Endothelial cell of umbilical vein (primary cell): ENCODE measurements around the gene EEFSEC. TPM values are rescaled to one million over a fixed set of nuclear protein-coding genes. Genes with fewer than 3 reads are reported as not detected.

Experiments used
- BruUV-seq: library from RNA; stranded (reverse); fragments of 400-500 nt; replicated peaks from 2 replicates; lab custom pipeline; 2021; lab: Mats Ljungman, UMichigan
- CTCF ChIA-PET: fragments of 300-600, 350-600 bp; sonication (Branson Sonifier 250); formaldehyde crosslinking; loops from one replicate; lab custom pipeline; 2021; ENCODE audit warnings: antibody characterized with exemption, inconsistent platforms; lab: Charles Lee
- POLR2A ChIA-PET: fragments of 300-600, 350-600 bp; sonication (Branson Sonifier 250); formaldehyde crosslinking; loops from one replicate; lab custom pipeline; 2021; ENCODE audit warnings: antibody characterized with exemption, inconsistent platforms; lab: Charles Lee
- DNase-seq: peaks from one replicate; pipeline ENCODE4 v3.0.0-alpha.2; 2011; ENCODE audit warnings: low read depth, low spot score
- FAIRE-seq: peaks from 2 replicates; lab custom pipeline; 2011; peaks lifted over from hg19 to GRCh38; lab: Jason Lieb, UNC
- H2AFZ ChIP-seq: 2 replicates; pipeline ENCODE4 v1.6.0; 2012; ENCODE audit warnings: low read depth, low read length, control low read depth, inconsistent platforms
- H3K27ac ChIP-seq: 2 replicates; pipeline ENCODE4 v1.5.1; 2011; ENCODE audit warnings: low read depth, mild to moderate bottlenecking, control low read depth, low read length, moderate library complexity; ENCODE audit not compliant: insufficient read depth
- H3K27me3 ChIP-seq, 2 experiments: 2 replicates each; pipeline versions ENCODE4 v1.6.0 to v1.6.1; 2011; ENCODE audit warnings: low read length in 2 of 2, mixed read lengths in 1 of 2; ENCODE audit not compliant: control insufficient read depth in 2 of 2, insufficient read depth in 2 of 2
- H3K36me3 ChIP-seq, 2 experiments: 2 replicates in 1 of 2; 3 replicates in 1 of 2; pipeline ENCODE4 v1.5.1; 2011; ENCODE audit warnings: low read length in 2 of 2, mild to moderate bottlenecking in 1 of 2, moderate library complexity in 1 of 2; ENCODE audit not compliant: control insufficient read depth in 2 of 2, insufficient read depth in 2 of 2; ENCODE audit errors: extremely low read depth in 1 of 2
- H3K4me1 ChIP-seq: 3 replicates; pipeline ENCODE4 v1.5.1; 2011; ENCODE audit warnings: mild to moderate bottlenecking, low read length; ENCODE audit not compliant: control insufficient read depth, insufficient read depth; ENCODE audit errors: extremely low read depth
- H3K4me2 ChIP-seq: 2 replicates; pipeline ENCODE4 v1.6.1; 2011; ENCODE audit warnings: low read length, control low read depth, mixed read lengths; ENCODE audit not compliant: insufficient read depth
- H3K4me3 ChIP-seq, 3 experiments: fragments of 200-600 bp in 1 of 3; sonication (generic), shearing (Covaris generic) in 1 of 3; replicated peaks in 1 of 3; 2 replicates each; pipeline ENCODE4 v1.5.1; 2011 to 2016; ENCODE audit warnings: control low read depth in 3 of 3, low read length in 3 of 3, mild to moderate bottlenecking in 2 of 3, inconsistent platforms in 1 of 3, low read depth in 1 of 3, moderate library complexity in 1 of 3; ENCODE audit not compliant: insufficient read depth in 1 of 3
- H3K79me2 ChIP-seq: 2 replicates; pipeline ENCODE4 v1.6.0; 2012; ENCODE audit warnings: low read length, inconsistent platforms; ENCODE audit not compliant: control insufficient read depth, insufficient read depth
- H3K9ac ChIP-seq: replicated peaks from 2 replicates; pipeline ENCODE3; 2011; ENCODE audit warnings: low read length, control low read depth; ENCODE audit not compliant: insufficient read depth; ENCODE audit errors: extremely low read depth
- H3K9me1 ChIP-seq: replicated peaks from 3 replicates; pipeline ENCODE4 v1.6.0; 2011; ENCODE audit warnings: mild to moderate bottlenecking, low read length; ENCODE audit not compliant: control insufficient read depth, insufficient read depth; ENCODE audit errors: extremely low read depth
- H3K9me3 ChIP-seq: replicated peaks from 2 replicates; pipeline ENCODE4 v1.5.1; 2012; ENCODE audit warnings: low read length, inconsistent platforms; ENCODE audit not compliant: control insufficient read depth, insufficient read depth
- H4K20me1 ChIP-seq: replicated peaks from 2 replicates; pipeline ENCODE3; 2011; ENCODE audit warnings: mild to moderate bottlenecking, low read length; ENCODE audit not compliant: control insufficient read depth, insufficient read depth; ENCODE audit errors: extremely low read depth
- CTCF ChIP-seq, 2 donors: IDR thresholded peaks; 1 replicate in 1 of 2; 2 replicates in 1 of 2; pipeline ENCODE4 v1.5.1; 2011; ENCODE audit warnings: low read length in 2 of 2, mild to moderate bottlenecking in 2 of 2, moderate library complexity in 2 of 2, control low read depth in 1 of 2, inconsistent platforms in 1 of 2, low read depth in 1 of 2; ENCODE audit not compliant: insufficient read depth in 1 of 2; ENCODE audit errors: extremely low read depth in 1 of 2
- EZH2 ChIP-seq: IDR thresholded peaks from 2 replicates; pipeline ENCODE4 v1.6.1; 2012; ENCODE audit warnings: borderline replicate concordance, low read depth, mild to moderate bottlenecking, moderate library complexity, low read length, inconsistent platforms; ENCODE audit not compliant: severe bottlenecking
- FOS ChIP-seq: IDR thresholded peaks from 2 replicates; pipeline ENCODE4 v1.6.1; 2011; ENCODE audit warnings: mild to moderate bottlenecking, low read length, moderate library complexity, borderline replicate concordance; ENCODE audit not compliant: insufficient read depth
- GATA2 ChIP-seq: IDR thresholded peaks from 2 replicates; pipeline ENCODE4 v1.7.0; 2011; ENCODE audit warnings: low read depth, mild to moderate bottlenecking, moderate library complexity, mixed read lengths, low read length; ENCODE audit not compliant: insufficient read length, insufficient read depth
- JUN ChIP-seq: IDR thresholded peaks from 2 replicates; pipeline ENCODE4 v1.6.1; 2011; ENCODE audit warnings: borderline replicate concordance, low read depth; ENCODE audit not compliant: insufficient read length, insufficient read depth
- MAX ChIP-seq: IDR thresholded peaks from 2 replicates; pipeline ENCODE4 v1.6.1; 2011; ENCODE audit not compliant: insufficient read depth, insufficient read length
- MYC ChIP-seq: IDR thresholded peaks from one replicate; pipeline ENCODE4 v1.6.1; 2011; ENCODE audit warnings: mild to moderate bottlenecking, low read depth, low read length
- POLR2A ChIP-seq: IDR thresholded peaks from 2 replicates; pipeline ENCODE4 v1.6.1; 2012; ENCODE audit warnings: low read depth, mild to moderate bottlenecking, control low read depth, low read length
- POLR2AphosphoS5 ChIP-seq: IDR thresholded peaks from 2 replicates; pipeline ENCODE4 v1.6.1; 2012; ENCODE audit warnings: low read depth, mild to moderate bottlenecking, control low read depth, low read length, moderate library complexity; ENCODE audit not compliant: insufficient read depth
- dilution Hi-C: fragments of 300-500 bp; cut with MboI; formaldehyde crosslinking; loops from one replicate; pipeline ENCODE4 v1.15.0; 2019; ENCODE audit warnings: low sequenced_read_pairs; ENCODE audit not compliant: extremely low pct_ligation_motif_present
- intact Hi-C: fragments of 100-400 bp; cut with micrococcal nuclease; formaldehyde crosslinking; loops from one replicate; pipeline ENCODE4 v1.10.0; 2022
- polyA plus RNA-seq, 4 experiments: library from polyadenylated mRNA; depleted of rRNA in 3 of 4; stranded (reverse) in 3 of 4; unstranded in 1 of 4; fragments of >200 nt; gene quantifications; 2 replicates each; pipeline versions ENCODE4 v1.2.1 to v1.2.3, GENCODE V29; 2011 to 2012; ENCODE audit warnings: missing spikeins in 1 of 4
- total RNA-seq: library from RNA; stranded (reverse); gene quantifications from 2 replicates; pipeline ENCODE4 v1.2.3, GENCODE V29; 2021

Gene EEFSEC
- total and polyA plus RNA-seq, 2 donors (not counting 3 experiments of a cell fraction or from before 2014, with no cell fraction given): 13.1 to 14.5 TPM

GRCh38 chr3:128330214-128330842 lies 177.0 kb downstream of the EEFSEC start:
- Histone ChIP-seq H3K27me3 (no peaks in the 10 kb centered on the region), H3K36me3 (no peaks in the 10 kb centered on the region), H2AFZ (no peak overlapping the region), H3K4me3 (no peak overlapping the region), H3K79me2 (no peaks in the 10 kb centered on the region), H3K4me2 (no peak overlapping the region), H3K4me1 (no peaks in the 10 kb centered on the region), H3K27ac (no peak overlapping the region), H3K9me3 (no peaks in the 10 kb centered on the region), H3K9me1 (no peaks in the 10 kb centered on the region), H4K20me1 (no peaks in the 10 kb centered on the region), H3K9ac (no peak overlapping the region)
- ChIA-PET CTCF (interaction anchor here (1.3 kb wide), 1 partner anchor 9 kb away, joined by 5 read pairs; no protein-coding TSS in a partner anchor), POLR2A (no interaction called here)
- TF ChIP-seq MYC: no peak
- TF ChIP-seq POLR2AphosphoS5: no peak
- TF ChIP-seq MAX: no peak
- TF ChIP-seq GATA2: no peak
- no peak for TF ChIP-seq EZH2
- no peak for TF ChIP-seq POLR2A
- no peak for TF ChIP-seq FOS
- no peak for TF ChIP-seq JUN
- TF ChIP-seq CTCF (IDR thresholded peaks at IDR 0.05; ENCODE audit: extremely low read depth in 1 of 2, insufficient read depth in 1 of 2, low read depth in 1 of 2, low read length in 2 of 2): no peak
- FAIRE-seq: no peak
- no peak for DNase-seq
- BruUV-seq: no TSS peak
- intact Hi-C loops (no loop called here), dilution Hi-C loops (no loop called here)
